Sigmoid colon (tissue), 3 donors: ENCODE results near the gene TRIO.

Experiments
- POLR2A ChIP-seq, 2 donors: fragments of 450-650 bp; IDR thresholded peaks; one replicate each; pipeline ENCODE4 v1.6.1; 2016; ENCODE audit warnings: antibody characterized with exemption in 2 of 2, mild to moderate bottlenecking in 2 of 2, moderate library complexity in 2 of 2
- TF ChIP-seq, protein P1 (sequence below), 4 experiments: fragments of 450-650 bp in 3 of 4; fragments of 200-600 bp in 1 of 4; IDR thresholded peaks; one replicate each; pipeline ENCODE4 v1.5.1; 2016 to 2019; ENCODE audit warnings: antibody characterized with exemption in 4 of 4, mild to moderate bottlenecking in 3 of 4, moderate library complexity in 2 of 4

DNA sequence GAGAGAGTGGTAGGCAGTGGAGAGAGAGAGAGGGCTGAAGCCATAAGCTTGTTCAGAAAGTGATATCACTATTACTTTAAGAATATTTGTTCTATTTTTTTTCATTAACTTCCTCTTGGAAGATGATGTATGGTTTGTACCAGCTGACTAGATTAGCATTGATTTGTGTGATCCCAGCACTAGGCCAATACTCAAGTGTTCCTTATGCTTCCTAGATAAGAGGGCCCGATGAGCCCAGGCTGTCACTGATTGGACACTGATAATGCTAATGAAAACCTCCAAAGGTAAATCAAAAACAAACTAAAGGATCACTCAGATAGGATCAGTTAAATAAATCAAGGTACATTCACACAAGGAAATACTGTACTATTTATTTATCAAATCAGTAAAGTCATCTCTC, 385.8 kb downstream of the TRIO start:
- TF ChIP-seq, protein P1, sequence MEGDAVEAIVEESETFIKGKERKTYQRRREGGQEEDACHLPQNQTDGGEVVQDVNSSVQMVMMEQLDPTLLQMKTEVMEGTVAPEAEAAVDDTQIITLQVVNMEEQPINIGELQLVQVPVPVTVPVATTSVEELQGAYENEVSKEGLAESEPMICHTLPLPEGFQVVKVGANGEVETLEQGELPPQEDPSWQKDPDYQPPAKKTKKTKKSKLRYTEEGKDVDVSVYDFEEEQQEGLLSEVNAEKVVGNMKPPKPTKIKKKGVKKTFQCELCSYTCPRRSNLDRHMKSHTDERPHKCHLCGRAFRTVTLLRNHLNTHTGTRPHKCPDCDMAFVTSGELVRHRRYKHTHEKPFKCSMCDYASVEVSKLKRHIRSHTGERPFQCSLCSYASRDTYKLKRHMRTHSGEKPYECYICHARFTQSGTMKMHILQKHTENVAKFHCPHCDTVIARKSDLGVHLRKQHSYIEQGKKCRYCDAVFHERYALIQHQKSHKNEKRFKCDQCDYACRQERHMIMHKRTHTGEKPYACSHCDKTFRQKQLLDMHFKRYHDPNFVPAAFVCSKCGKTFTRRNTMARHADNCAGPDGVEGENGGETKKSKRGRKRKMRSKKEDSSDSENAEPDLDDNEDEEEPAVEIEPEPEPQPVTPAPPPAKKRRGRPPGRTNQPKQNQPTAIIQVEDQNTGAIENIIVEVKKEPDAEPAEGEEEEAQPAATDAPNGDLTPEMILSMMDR (IDR thresholded peaks at IDR 0.05): no peak
- no peak for TF ChIP-seq POLR2A (IDR thresholded peaks at IDR 0.05)
